Measurements from ENCODE around the gene TINCR. TPM values are rescaled to one million over a fixed set of nuclear protein-coding genes. Genes with fewer than 3 reads are reported as not detected.

Gene TINCR
- total and polyA plus RNA-seq, 2 donors (not counting 3 experiments of a cell fraction or from before 2014, with no cell fraction given) = 0.01 TPM; not detected in 1

GRCh38 chr19:5524081-5524480 is 43.7 kb downstream of the TINCR start:
- Histone ChIP-seq H3K27me3 (ENCODE audit: control insufficient read depth in 2 of 2, insufficient read depth in 2 of 2, low read length in 2 of 2) (no peaks in the 10 kb centered on the region), H3K36me3 (ENCODE audit: control insufficient read depth in 2 of 2, extremely low read depth in 1 of 2, insufficient read depth in 2 of 2, low read length in 2 of 2) (no peaks in the 10 kb centered on the region), H3K79me2 (ENCODE audit: control insufficient read depth, insufficient read depth, low read length) (no peaks in the 10 kb centered on the region), H3K27ac (ENCODE audit: insufficient read depth, low read depth, low read length) (no peak overlapping the region), H3K4me3 (replicated peaks in 1 of 3; ENCODE audit: insufficient read depth in 1 of 3, low read depth in 1 of 3, low read length in 3 of 3) (no peak overlapping the region), H2AFZ (ENCODE audit: low read depth, low read length) (no peak overlapping the region), H3K4me2 (ENCODE audit: insufficient read depth, low read length) (no peak overlapping the region), H3K9me3 (replicated peaks; ENCODE audit: control insufficient read depth, insufficient read depth, low read length) (no peaks in the 10 kb centered on the region), H3K9me1 (replicated peaks; ENCODE audit: control insufficient read depth, extremely low read depth, insufficient read depth, low read length) (no peaks in the 10 kb centered on the region), H3K9ac (replicated peaks; ENCODE audit: extremely low read depth, insufficient read depth, low read length) (no peak overlapping the region), H3K4me1 (ENCODE audit: control insufficient read depth, extremely low read depth, insufficient read depth, low read length) (no peaks in the 10 kb centered on the region), H4K20me1 (replicated peaks; ENCODE audit: control insufficient read depth, extremely low read depth, insufficient read depth, low read length) (no peaks in the 10 kb centered on the region)
- FAIRE-seq (no peak), DNase-seq (ENCODE audit: low read depth, low spot score) (no peak)
- TF ChIP-seq MYC (IDR thresholded peaks at IDR 0.05; ENCODE audit: low read depth, low read length) (no peak), FOS (IDR thresholded peaks at IDR 0.05; ENCODE audit: borderline replicate concordance, insufficient read depth, low read length) (no peak), JUN (IDR thresholded peaks at IDR 0.05; ENCODE audit: borderline replicate concordance, insufficient read depth, insufficient read length, low read depth) (no peak), MAX (IDR thresholded peaks at IDR 0.05; ENCODE audit: insufficient read depth, insufficient read length) (no peak)
- intact Hi-C loops (cut with micrococcal nuclease) = no loop called here
- ChIA-PET POLR2A (no interaction called here), CTCF (interaction anchor here (1.3 to 1.4 kb wide), 2 partner anchors 11 to 55 kb away, joined by 3 to 4 read pairs; no protein-coding TSS in a partner anchor)
- BruUV-seq (replicated peaks) = no TSS peak
- dilution Hi-C loops (cut with MboI; ENCODE audit: extremely low pct_ligation_motif_present, low sequenced_read_pairs) = no loop called here

GRCh38 chr19:5522106-5522505 is 45.6 kb downstream of the TINCR start:
- Histone ChIP-seq H3K27ac (ENCODE audit: insufficient read depth, low read depth, low read length) (no peak overlapping the region), H3K9me3 (replicated peaks; ENCODE audit: control insufficient read depth, insufficient read depth, low read length) (no peaks in the 10 kb centered on the region), H3K4me2 (ENCODE audit: insufficient read depth, low read length) (no peak overlapping the region), H3K4me1 (ENCODE audit: control insufficient read depth, extremely low read depth, insufficient read depth, low read length) (no peaks in the 10 kb centered on the region), H3K9ac (replicated peaks; ENCODE audit: extremely low read depth, insufficient read depth, low read length) (no peak overlapping the region), H3K4me3 (replicated peaks in 1 of 3; ENCODE audit: insufficient read depth in 1 of 3, low read depth in 1 of 3, low read length in 3 of 3) (no peak overlapping the region), H4K20me1 (replicated peaks; ENCODE audit: control insufficient read depth, extremely low read depth, insufficient read depth, low read length) (no peaks in the 10 kb centered on the region), H3K27me3 (ENCODE audit: control insufficient read depth in 2 of 2, insufficient read depth in 2 of 2, low read length in 2 of 2) (no peaks in the 10 kb centered on the region), H3K79me2 (ENCODE audit: control insufficient read depth, insufficient read depth, low read length) (no peaks in the 10 kb centered on the region), H2AFZ (ENCODE audit: low read depth, low read length) (no peak overlapping the region), H3K9me1 (replicated peaks; ENCODE audit: control insufficient read depth, extremely low read depth, insufficient read depth, low read length) (no peaks in the 10 kb centered on the region), H3K36me3 (ENCODE audit: control insufficient read depth in 2 of 2, extremely low read depth in 1 of 2, insufficient read depth in 2 of 2, low read length in 2 of 2) (no peaks in the 10 kb centered on the region)
- ChIA-PET CTCF (interaction anchor here (0.7 kb wide), 1 partner anchor 35 kb away, joined by 3 read pairs; no protein-coding TSS in a partner anchor), POLR2A (no interaction called here)
- TF ChIP-seq FOS (IDR thresholded peaks at IDR 0.05; ENCODE audit: borderline replicate concordance, insufficient read depth, low read length) (no peak), POLR2A (IDR thresholded peaks at IDR 0.05; ENCODE audit: low read depth, low read length) (no peak), CTCF (IDR thresholded peaks at IDR 0.05; ENCODE audit: extremely low read depth in 1 of 2, insufficient read depth in 1 of 2, low read depth in 1 of 2, low read length in 2 of 2) (no peak), MAX (IDR thresholded peaks at IDR 0.05; ENCODE audit: insufficient read depth, insufficient read length) (no peak), JUN (IDR thresholded peaks at IDR 0.05; ENCODE audit: borderline replicate concordance, insufficient read depth, insufficient read length, low read depth) (no peak), POLR2AphosphoS5 (IDR thresholded peaks at IDR 0.05; ENCODE audit: insufficient read depth, low read depth, low read length) (no peak), GATA2 (IDR thresholded peaks at IDR 0.05; ENCODE audit: insufficient read depth, insufficient read length, low read depth, low read length) (no peak), EZH2 (IDR thresholded peaks at IDR 0.05; ENCODE audit: borderline replicate concordance, low read depth, low read length, severe bottlenecking) (no peak), MYC (IDR thresholded peaks at IDR 0.05; ENCODE audit: low read depth, low read length) (no peak)
- no TSS peak for BruUV-seq (replicated peaks)
- DNase-seq (ENCODE audit: low read depth, low spot score) = no peak
- dilution Hi-C loops (cut with MboI; ENCODE audit: extremely low pct_ligation_motif_present, low sequenced_read_pairs) (no loop called here), intact Hi-C loops (cut with micrococcal nuclease) (no loop called here)
- FAIRE-seq = no peak

Data from endothelial cell of umbilical vein (primary cell).